H1 (cell line): ENCODE results near the gene NECTIN1. TPM values are rescaled to one million over a fixed set of nuclear protein-coding genes. Genes with fewer than 3 reads are reported as not detected.

Source experiments
- CTCF ChIA-PET: fragments of 300-600 bp; sonication (Branson Sonifier 250); formaldehyde crosslinking; loops from one replicate; lab custom pipeline; 2021; ENCODE audit not compliant: partially characterized antibody; lab: Charles Lee
- POLR2A ChIA-PET: fragments of 300-600 bp; sonication (Branson Sonifier 250); formaldehyde crosslinking; loops from one replicate; lab custom pipeline; 2021; ENCODE audit warnings: inconsistent platforms; ENCODE audit not compliant: partially characterized antibody; lab: Charles Lee
- DNase-seq, 2 experiments: peaks; one replicate each; pipeline versions ENCODE4 v3.0.0 to v3.0.0-alpha.2; 2010 to 2022; ENCODE audit warnings: low spot score in 2 of 2, low read depth in 1 of 2, mixed read lengths in 1 of 2
- FAIRE-seq: peaks from 2 replicates; lab custom pipeline; 2011; peaks lifted over from hg19 to GRCh38; lab: Jason Lieb, UNC
- H2AFZ ChIP-seq: 2 replicates; pipeline ENCODE4 v1.8.1; 2012; ENCODE audit warnings: low read length, inconsistent platforms
- H2AK5ac ChIP-seq: 2 replicates; pipeline ENCODE4 v1.6.1; 2013; ENCODE audit warnings: low read depth, low read length
- H2BK120ac ChIP-seq: replicated peaks from 2 replicates; pipeline ENCODE3; 2013; ENCODE audit warnings: low read depth, low read length, inconsistent platforms
- H2BK12ac ChIP-seq: 2 replicates; pipeline ENCODE4 v1.6.1; 2013; ENCODE audit warnings: low read depth, low read length
- H2BK15ac ChIP-seq: 2 replicates; pipeline ENCODE4 v1.6.1; 2013; ENCODE audit warnings: low read length
- H2BK20ac ChIP-seq: 2 replicates; pipeline ENCODE4 v1.6.1; 2013; ENCODE audit warnings: low read length
- H2BK5ac ChIP-seq: 2 replicates; pipeline ENCODE4 v1.6.1; 2013; ENCODE audit warnings: low read depth, low read length
- H3K14ac ChIP-seq: 2 replicates; pipeline ENCODE4 v1.6.1; 2013; ENCODE audit warnings: inconsistent platforms; ENCODE audit not compliant: insufficient read length
- H3K18ac ChIP-seq: 2 replicates; pipeline ENCODE4 v1.6.1; 2013; ENCODE audit warnings: low read length; ENCODE audit errors: extremely low read depth
- H3K23ac ChIP-seq: 2 replicates; pipeline ENCODE4 v1.6.1; 2013; ENCODE audit warnings: inconsistent platforms; ENCODE audit not compliant: insufficient read length
- H3K23me2 ChIP-seq: 2 replicates; pipeline ENCODE4 v1.6.1; 2013; ENCODE audit warnings: low read depth, low read length
- H3K27ac ChIP-seq: 2 replicates; pipeline ENCODE4 v1.6.1; 2011; ENCODE audit warnings: low read depth, low read length, inconsistent platforms
- H3K27me3 ChIP-seq, 4 experiments: replicated peaks in 1 of 4; 1 replicate in 1 of 4; 2 replicates in 3 of 4; pipeline versions ENCODE4 v1.6.1 to v1.8.1; 2011 to 2013; ENCODE audit warnings: low read length in 3 of 4, mild to moderate bottlenecking in 3 of 4, inconsistent platforms in 2 of 4, mixed read lengths in 2 of 4, moderate library complexity in 1 of 4; ENCODE audit not compliant: control insufficient read depth in 3 of 4, insufficient read depth in 3 of 4; ENCODE audit errors: extremely low read depth in 1 of 4
- H3K36me3 ChIP-seq, 4 experiments: 2 replicates each; pipeline versions ENCODE4 v1.6.1 to v1.8.1; 2011 to 2013; ENCODE audit warnings: mild to moderate bottlenecking in 4 of 4, low read length in 3 of 4, moderate library complexity in 2 of 4, control low read depth in 1 of 4, inconsistent platforms in 1 of 4; ENCODE audit not compliant: insufficient read depth in 4 of 4, control insufficient read depth in 2 of 4
- H3K4ac ChIP-seq: replicated peaks from 2 replicates; pipeline ENCODE3; 2013; ENCODE audit warnings: low read length, low read depth, mixed read lengths, inconsistent platforms; ENCODE audit not compliant: insufficient read length
- H3K4me1 ChIP-seq, 4 experiments: replicated peaks in 1 of 4; 1 replicate in 1 of 4; 2 replicates in 3 of 4; pipeline versions ENCODE4 v1.6.1 to v1.8.1; 2011 to 2013; ENCODE audit warnings: low read length in 3 of 4, inconsistent platforms in 2 of 4, mixed read lengths in 1 of 4; ENCODE audit not compliant: insufficient read depth in 4 of 4, control insufficient read depth in 3 of 4
- H3K4me2 ChIP-seq, 2 experiments: 2 replicates each; pipeline versions ENCODE4 v1.6.1 to v1.8.1; 2011 to 2013; ENCODE audit warnings: low read depth in 2 of 2, low read length in 2 of 2, control low read depth in 1 of 2, inconsistent platforms in 1 of 2, mild to moderate bottlenecking in 1 of 2; ENCODE audit not compliant: insufficient read depth in 1 of 2
- H3K4me3 ChIP-seq, 4 experiments: fragments of 200-600, 300-600 bp in 1 of 4; sonication (generic), shearing (Covaris generic), sonication (Bioruptor Twin) in 1 of 4; 2 replicates each; pipeline versions ENCODE4 v1.5.1 to v1.8.1; 2011 to 2016; ENCODE audit warnings: low read length in 4 of 4, low read depth in 3 of 4, control low read depth in 2 of 4, inconsistent platforms in 2 of 4, mild to moderate bottlenecking in 2 of 4, mixed read lengths in 1 of 4, moderate library complexity in 1 of 4; ENCODE audit not compliant: insufficient read depth in 2 of 4; ENCODE audit errors: extremely low read depth in 1 of 4
- H3K56ac ChIP-seq: replicated peaks from 2 replicates; pipeline ENCODE3; 2013; ENCODE audit warnings: low read depth, mild to moderate bottlenecking, mixed read lengths, low read length, inconsistent platforms; ENCODE audit not compliant: insufficient read length
- H3K79me1 ChIP-seq: 2 replicates; pipeline ENCODE4 v1.6.1; 2013; ENCODE audit warnings: low read depth, low read length, control low read depth
- H3K79me2 ChIP-seq, 2 experiments: 2 replicates each; pipeline versions ENCODE4 v1.6.1 to v1.8.1; 2012 to 2013; ENCODE audit warnings: low read length in 2 of 2, mild to moderate bottlenecking in 2 of 2, inconsistent platforms in 1 of 2; ENCODE audit not compliant: insufficient read depth in 2 of 2, control insufficient read depth in 1 of 2
- H3K9ac ChIP-seq, 4 experiments: replicated peaks in 1 of 4; 1 replicate in 1 of 4; 2 replicates in 3 of 4; pipeline versions ENCODE4 v1.6.1 to v1.8.1; 2011 to 2013; ENCODE audit warnings: low read depth in 3 of 4, low read length in 3 of 4, control low read depth in 2 of 4, mild to moderate bottlenecking in 2 of 4, moderate library complexity in 2 of 4, inconsistent platforms in 1 of 4; ENCODE audit errors: extremely low read depth in 1 of 4
- H3K9me3 ChIP-seq, 2 experiments: 2 replicates each; pipeline versions ENCODE4 v1.6.1 to v1.8.1; 2012 to 2013; ENCODE audit warnings: mild to moderate bottlenecking in 2 of 2, moderate library complexity in 2 of 2, control low read depth in 1 of 2, inconsistent platforms in 1 of 2, low read depth in 1 of 2, low read length in 1 of 2, mixed read lengths in 1 of 2; ENCODE audit not compliant: insufficient read depth in 2 of 2
- H4K20me1 ChIP-seq, 2 experiments: replicated peaks in 1 of 2; 2 replicates each; pipeline versions ENCODE3 to v1.8.1; 2011 to 2013; ENCODE audit warnings: inconsistent platforms in 2 of 2, low read length in 2 of 2, mild to moderate bottlenecking in 1 of 2; ENCODE audit not compliant: insufficient read depth in 2 of 2, control insufficient read depth in 1 of 2
- H4K5ac ChIP-seq: 2 replicates; pipeline ENCODE4 v1.6.1; 2013; ENCODE audit warnings: low read length, low read depth, mixed read lengths, inconsistent platforms; ENCODE audit not compliant: insufficient read length
- H4K8ac ChIP-seq: 2 replicates; pipeline ENCODE4 v1.8.0; 2013; ENCODE audit warnings: mild to moderate bottlenecking, moderate library complexity, low read length, inconsistent platforms; ENCODE audit not compliant: insufficient read depth; ENCODE audit errors: extremely low read depth
- H4K91ac ChIP-seq: replicated peaks from 2 replicates; pipeline ENCODE3; 2013; ENCODE audit warnings: low read length, mixed read lengths, inconsistent platforms; ENCODE audit not compliant: insufficient read length
- ATF2 ChIP-seq: IDR thresholded peaks from 2 replicates; pipeline ENCODE4 v1.6.1; 2012; ENCODE audit warnings: low read length, inconsistent platforms
- BCL11A ChIP-seq, 2 experiments: IDR thresholded peaks; one replicate each; pipeline ENCODE4 v1.6.1; 2011; ENCODE audit warnings: low read depth in 2 of 2, low read length in 2 of 2, mild to moderate bottlenecking in 2 of 2
- CEBPB ChIP-seq: IDR thresholded peaks from 2 replicates; pipeline ENCODE4 v1.6.1; 2012; ENCODE audit warnings: low read depth, low read length
- CHD2 ChIP-seq: IDR thresholded peaks from 2 replicates; pipeline ENCODE4 v1.6.1; 2012; ENCODE audit warnings: low read length, improper control_type of control experiment
- EP300 ChIP-seq, 2 experiments: IDR thresholded peaks; 1 replicate in 1 of 2; 2 replicates in 1 of 2; pipeline ENCODE4 v1.6.1; 2011 to 2012; ENCODE audit warnings: low read depth in 2 of 2, low read length in 2 of 2, mild to moderate bottlenecking in 2 of 2, borderline replicate concordance in 1 of 2, inconsistent platforms in 1 of 2, moderate library complexity in 1 of 2
- GABPA ChIP-seq: IDR thresholded peaks from 2 replicates; pipeline ENCODE4 v1.6.1; 2011; ENCODE audit warnings: mild to moderate bottlenecking, low read length, moderate library complexity, borderline replicate concordance; ENCODE audit not compliant: insufficient read depth
- JUN ChIP-seq: IDR thresholded peaks from 2 replicates; pipeline ENCODE4 v1.6.1; 2011; ENCODE audit warnings: low read depth, mild to moderate bottlenecking, improper control_type of control experiment, low read length
- RFX5 ChIP-seq: IDR thresholded peaks from 2 replicates; pipeline ENCODE4 v1.6.1; 2011; ENCODE audit warnings: low read depth, low read length, improper control_type of control experiment, borderline replicate concordance
- SP1 ChIP-seq: IDR thresholded peaks from 2 replicates; pipeline ENCODE4 v1.6.1; 2011; ENCODE audit warnings: low read depth, low read length
- TAF7 ChIP-seq: optimal IDR thresholded peaks from 2 replicates; pipeline ENCODE3; 2011; ENCODE audit warnings: low read depth, mild to moderate bottlenecking, inconsistent platforms, low read length, moderate library complexity, borderline replicate concordance
- WGBS, 2 experiments: shearing (Covaris generic) in 1 of 2; methylation state at CpG; one replicate each; pipeline versions ENCODE4 v1.1.6 to v1.1.7; 2013 to 2015; ENCODE audit warnings: low lambda C conversion rate in 2 of 2, mixed read lengths in 2 of 2, inconsistent platforms in 1 of 2, low coverage in 1 of 2, missing lambda C conversion rate in 1 of 2; ENCODE audit not compliant: insufficient replicate concordance in 2 of 2, insufficient coverage in 1 of 2, insufficient read length in 1 of 2; ENCODE audit errors: extremely low coverage in 1 of 2, missing lambda C conversion rate in 1 of 2; 5-methylcytosine and 5-hydroxymethylcytosine counted together
- polyA plus RNA-seq, 7 experiments: library from polyadenylated mRNA; depleted of rRNA in 3 of 7; stranded (reverse) in 5 of 7; unstranded in 2 of 7; fragments of >200 nt in 5 of 7; fragments of 200-250 nt in 2 of 7; gene quantifications; 1 replicate in 5 of 7; 2 replicates in 1 of 7; 4 replicates in 1 of 7; pipeline versions ENCODE4 v1.2.1 to v1.2.3, GENCODE V29; 2011 to 2013; ENCODE audit warnings: missing spikeins in 2 of 7, mixed read lengths in 2 of 7
- total RNA-seq: library from RNA; stranded (reverse); fragmentation: NEBNext Ultra II Directional; extraction: Animal tissue kit (Norgen Biotek cat#: 25700); gene quantifications from 2 replicates; pipeline ENCODE4 v1.2.1, GENCODE V29; 2021

Gene NECTIN1
- total and polyA plus RNA-seq, 2 of the 8 experiments (the other 6 are each of a cell fraction or from before 2014, with no cell fraction given): 43.2 to 97.7 TPM

- Histone ChIP-seq H3K56ac (no peak overlapping the region), H4K20me1 (no peaks in the 10 kb centered on the region), H3K4me3 (no peak overlapping the region), H3K4ac (no peak overlapping the region), H2BK15ac (no peak overlapping the region), H2BK12ac (no peak overlapping the region), H3K27me3 (peaks cover 0 to 2% (median 0%) of the 10 kb centered on the region in 4 experiments; a peak in 1 of 7 replicates), H3K23me2 (peaks cover 2% of the 10 kb centered on the region; the same call in 1 of the 2 replicates), H2AK5ac (no peak overlapping the region), H3K9ac (no peak overlapping the region), H3K18ac (no peak overlapping the region), H4K5ac (no peak overlapping the region), H4K8ac (no peak overlapping the region), H3K27ac (no peak overlapping the region), H4K91ac (no peak overlapping the region), H3K14ac (no peak overlapping the region), H3K4me2 (no peak overlapping the region), H3K4me1 (peaks cover 0 to 15% (median 7%) of the 10 kb centered on the region in 4 experiments; a peak in 4 of 7 replicates), H2BK5ac (no peak overlapping the region), H3K79me2 (no peaks in the 10 kb centered on the region), H2BK20ac (no peak overlapping the region), H2AFZ (no peak overlapping the region), H3K79me1 (no peaks in the 10 kb centered on the region), H2BK120ac (no peak overlapping the region), H3K23ac (no peak overlapping the region), H3K36me3 (no peaks in the 10 kb centered on the region), H3K9me3 (no peaks in the 10 kb centered on the region)
- ChIA-PET POLR2A (interaction anchor here (1.2 to 1.7 kb wide), 2 partner anchors 10 kb away, joined by 5 to 6 read pairs; no protein-coding TSS in a partner anchor), CTCF (interaction anchor here (1.1 to 1.8 kb wide), 7 partner anchors 9 to 115 kb away, joined by 3 to 4 read pairs (median 3); no protein-coding TSS in a partner anchor)
- FAIRE-seq (no peak), DNase-seq (no peak)
- 89% methylated on average over 4 of the region's 4 CpGs; no CpG with 5 or more reads in 1 of the 2 experiments for WGBS, 2 experiments
- TF ChIP-seq CHD2 (no peak), JUN (no peak), CEBPB (no peak), BCL11A (IDR thresholded peaks at IDR 0.05; ENCODE audit: low read depth in 2 of 2, low read length in 2 of 2) (no peak), SP1 (no peak), GABPA (no peak), ATF2 (no peak), EP300 (IDR thresholded peaks at IDR 0.05; ENCODE audit: borderline replicate concordance in 1 of 2, low read depth in 2 of 2, low read length in 2 of 2) (no peak), RFX5 (no peak), TAF7 (no peak)
Measured at GRCh38 chr11:119594639-119595249, 134.3 kb downstream of the NECTIN1 start.
